Measurements from ENCODE around the gene PARN.
"Not testable (repeated sequence)": the region's sequence is repeated elsewhere in the genome, so short reads cannot be mapped to it uniquely, and the experiment has no call there.

The PARN gene

GRCh38 chr16:14572535-14572934, 57.5 kb downstream of the PARN start:
- no peak for DNase-seq

DNA sequence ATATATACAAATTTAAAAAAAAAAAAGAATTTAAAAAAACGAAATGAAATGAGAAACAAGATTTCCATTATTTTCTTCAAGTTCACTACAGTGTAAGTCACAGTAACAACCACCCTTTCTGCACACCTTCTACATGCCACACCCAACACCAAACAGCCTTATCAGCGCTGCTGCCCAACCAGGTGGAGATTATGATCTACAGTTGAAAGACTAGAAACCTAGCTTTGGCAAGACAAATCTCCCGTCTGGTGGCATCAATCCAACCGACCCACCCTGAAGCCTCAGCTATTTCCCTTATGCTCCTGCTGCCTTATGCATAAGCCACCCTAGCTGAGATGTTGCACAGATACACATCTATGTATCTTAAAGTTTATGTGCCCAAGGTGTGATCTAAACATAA, 60.8 kb downstream of the PARN start:
- no peak for DNase-seq

- DNase-seq, result no peak
These were observed 63.5 kb downstream of the PARN start for GRCh38 chr16:14566599-14566998.

GRCh38 chr16:14565688-14566025, 64.4 kb downstream of the PARN start:
- no peak for DNase-seq

GRCh38 chr16:14564861-14565687, 65.0 kb downstream of the PARN start:
- DNase-seq, result peak; percentile 96

GRCh38 chr16:14564323-14564722, 65.7 kb downstream of the PARN start:
- DNase-seq, result no peak

GRCh38 chr16:14562691-14563491, 67.2 kb downstream of the PARN start:
- peak; percentile 64 for DNase-seq

DNA sequence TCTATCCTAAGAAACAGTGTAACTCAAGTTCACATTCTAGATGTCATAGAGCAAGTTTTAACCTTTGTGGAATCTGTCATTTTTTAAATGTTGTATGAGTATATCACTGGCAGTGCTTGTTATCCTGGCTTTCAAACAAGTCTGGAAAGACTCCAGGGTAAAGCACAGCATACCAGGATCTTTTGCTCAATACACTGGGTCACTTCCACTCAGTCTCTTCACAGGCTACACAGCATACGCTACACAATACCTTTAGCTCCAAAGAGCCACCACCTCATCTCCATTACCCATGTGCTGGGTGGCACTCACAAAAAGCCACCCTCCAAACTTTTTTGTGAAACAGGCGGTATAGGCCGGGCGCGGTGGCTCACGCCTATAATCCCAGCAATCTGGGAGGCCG, 69.5 kb downstream of the PARN start:
- no peak for DNase-seq

DNA sequence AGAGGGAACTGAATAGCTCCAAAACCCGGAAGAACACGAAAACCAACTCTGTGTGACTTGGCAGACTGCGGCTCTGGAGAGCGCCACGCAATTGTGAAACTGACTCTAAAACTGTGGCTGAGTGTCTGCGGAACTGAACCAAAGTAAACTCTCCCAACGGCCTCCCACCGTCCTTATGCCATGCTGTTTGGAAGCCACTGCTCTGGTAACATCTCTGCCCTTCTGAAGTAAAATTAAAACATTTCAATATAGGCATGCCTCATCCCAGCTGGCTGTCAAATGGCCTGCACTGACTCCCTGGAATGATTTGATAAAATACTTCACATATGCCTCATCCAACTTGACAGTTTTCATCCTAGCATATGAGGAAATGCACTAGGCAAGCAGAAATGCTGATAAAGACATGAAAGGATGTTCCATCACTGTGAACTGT, 70.2 kb downstream of the PARN start:
- no peak for DNase-seq

GRCh38 chr16:14553447-14553846, 76.6 kb downstream of the PARN start:
- no peak for DNase-seq

GRCh38 chr16:14549789-14550153, 80.3 kb downstream of the PARN start:
- peak; percentile 83 for DNase-seq

DNA sequence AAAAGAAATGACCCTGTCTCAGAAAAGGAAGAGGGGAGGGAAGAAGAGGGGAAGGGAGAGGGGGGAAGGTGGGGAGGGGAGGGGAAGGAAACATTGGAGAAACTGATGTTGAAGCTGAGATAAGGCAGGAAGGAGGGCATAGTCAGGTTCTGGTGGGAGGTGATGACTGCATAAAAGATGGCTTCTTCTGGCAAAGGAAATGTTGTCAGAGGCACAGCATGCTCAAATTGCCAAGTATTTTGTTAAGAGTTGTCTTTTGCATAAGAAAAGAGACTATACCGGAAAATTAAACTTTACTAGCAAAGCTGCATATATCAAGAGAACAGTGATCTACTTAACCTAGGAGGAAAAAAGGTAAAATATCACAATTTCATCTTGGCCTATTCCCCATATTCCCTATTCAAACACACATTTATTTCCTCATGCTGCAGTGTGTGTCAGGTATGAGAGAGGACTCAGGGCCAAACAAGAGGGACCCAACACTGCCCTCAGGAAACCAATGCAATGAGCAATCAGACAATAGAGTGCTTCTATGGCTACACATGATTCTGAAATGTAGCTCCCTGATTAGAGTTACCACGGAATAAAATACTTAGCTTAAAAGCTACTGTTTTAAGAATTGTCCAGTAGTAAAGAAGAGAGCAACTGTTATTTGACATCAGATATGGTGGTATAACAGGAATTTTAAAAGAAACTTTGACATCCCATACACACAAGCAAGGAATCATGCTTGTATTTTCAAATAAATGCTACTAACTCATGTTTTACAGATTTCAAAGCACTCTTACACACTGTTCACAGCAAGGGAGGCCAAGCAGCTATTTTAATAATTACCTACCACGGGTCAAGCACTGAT, 80.9 kb downstream of the PARN start:
- no peak for DNase-seq

DNA sequence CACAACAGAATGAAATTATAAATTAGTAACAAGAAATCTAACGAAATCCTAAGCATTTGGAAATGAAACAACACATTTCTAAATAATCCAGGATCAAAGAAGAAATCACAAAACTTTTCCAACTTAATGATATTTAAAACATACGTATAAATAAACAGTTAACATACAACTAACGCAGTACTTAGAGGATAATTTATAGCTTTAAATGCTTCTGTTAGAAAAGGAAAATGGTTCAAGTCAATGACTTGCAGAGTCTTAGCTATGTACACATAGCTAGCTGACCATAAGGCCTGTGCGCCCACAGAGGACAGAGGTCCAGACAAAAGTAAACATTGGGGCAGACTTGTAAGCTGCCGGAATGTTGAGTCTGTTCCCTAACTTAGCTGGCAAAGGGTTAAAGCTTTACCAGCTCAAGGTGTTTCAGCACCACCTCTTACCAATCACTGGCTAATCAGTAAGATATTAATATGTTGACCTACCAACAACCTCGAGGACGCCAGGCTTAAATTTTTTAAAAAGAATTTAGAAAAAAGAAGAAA, 84.6 kb downstream of the PARN start:
- DNase-seq, result no peak

DNA sequence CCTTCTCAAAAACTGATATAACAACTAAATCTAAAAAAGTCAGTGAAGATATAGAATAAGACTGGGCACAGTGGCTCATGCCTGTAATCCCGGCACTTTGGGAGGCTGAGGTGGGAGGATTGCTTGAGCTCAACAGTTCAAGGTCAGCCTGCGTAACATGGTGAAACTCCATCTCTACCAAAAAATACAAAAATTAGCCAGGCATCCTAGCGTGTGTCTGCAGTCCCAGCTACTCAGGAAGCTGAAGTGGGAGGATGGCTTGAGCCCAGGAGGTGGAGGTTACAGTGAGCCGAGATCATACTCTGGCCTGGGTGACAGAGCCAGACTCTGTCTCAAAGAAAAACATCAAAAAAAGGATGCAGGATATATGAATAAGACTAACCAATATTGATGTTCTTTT, 85.2 kb downstream of the PARN start:
- DNase-seq, result not testable (repeated sequence)

DNA sequence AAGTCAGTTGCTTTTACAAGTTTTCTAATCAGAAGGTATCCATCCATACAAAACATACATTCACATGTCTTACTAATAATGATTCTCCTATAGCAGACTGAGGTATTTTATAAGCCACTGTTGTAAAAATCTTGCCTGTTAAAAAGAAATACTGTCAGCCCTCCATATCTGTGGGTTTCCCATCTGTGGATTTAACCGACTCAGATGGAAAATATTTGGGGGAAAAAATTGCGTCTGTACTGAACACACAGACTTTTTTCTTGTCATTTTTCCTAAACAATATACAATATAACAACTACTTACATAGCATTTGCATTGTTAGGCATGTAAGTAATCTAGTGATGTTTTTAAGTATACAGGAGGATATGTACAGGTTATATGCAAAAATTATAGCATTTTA, 90.4 kb downstream of the PARN start:
- no peak for DNase-seq

GRCh38 chr16:14539156-14539555, 90.9 kb downstream of the PARN start:
- DNase-seq, result no peak

- DNase-seq, result no peak
These were observed 91.5 kb downstream of the PARN start for GRCh38 chr16:14538604-14539003.

DNA sequence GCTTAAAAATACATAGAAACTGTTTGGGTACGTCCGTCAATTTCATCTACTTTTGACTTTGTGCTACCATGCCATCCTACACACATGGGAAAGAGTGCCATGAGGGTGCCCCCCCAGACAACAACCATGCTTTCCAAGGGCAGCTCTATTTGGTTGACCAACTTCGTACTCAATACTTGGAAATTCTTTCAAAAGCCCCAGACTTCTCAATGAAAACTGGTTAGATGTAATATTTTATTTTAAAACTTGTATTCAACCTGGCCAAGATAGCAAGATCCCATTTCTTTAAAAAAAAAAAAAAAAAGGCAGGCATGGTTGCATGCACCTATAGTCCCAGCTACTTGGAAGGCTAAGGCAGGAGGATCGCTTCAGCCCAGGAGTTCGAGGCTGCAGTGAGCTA, 98.4 kb downstream of the PARN start:
- DNase-seq, result no peak

DNA sequence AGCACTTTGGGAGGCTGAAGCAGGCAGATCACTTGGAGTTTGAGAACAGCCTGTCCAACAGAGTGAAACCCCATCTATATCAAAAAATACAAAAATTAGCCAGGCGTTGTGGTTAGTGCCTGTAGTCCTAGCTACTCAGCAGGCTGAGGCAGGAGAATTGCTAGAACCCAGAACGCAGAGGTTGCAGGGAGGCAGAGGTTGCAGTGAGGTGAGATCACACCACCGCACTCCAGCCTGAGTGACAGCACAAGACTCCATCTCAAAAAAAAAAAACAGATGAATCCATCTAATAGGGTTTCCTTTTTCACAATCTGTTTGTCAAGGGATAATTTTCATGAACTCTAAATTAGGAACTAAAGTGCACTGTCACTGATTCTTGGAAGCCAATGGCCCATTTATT, 99.0 kb downstream of the PARN start:
- no peak for DNase-seq

GRCh38 chr16:14530046-14530445, 100.0 kb downstream of the PARN start:
- no peak for DNase-seq

GRCh38 chr16:14529010-14529669, 100.9 kb downstream of the PARN start:
- DNase-seq, result peak; percentile 38

DNA sequence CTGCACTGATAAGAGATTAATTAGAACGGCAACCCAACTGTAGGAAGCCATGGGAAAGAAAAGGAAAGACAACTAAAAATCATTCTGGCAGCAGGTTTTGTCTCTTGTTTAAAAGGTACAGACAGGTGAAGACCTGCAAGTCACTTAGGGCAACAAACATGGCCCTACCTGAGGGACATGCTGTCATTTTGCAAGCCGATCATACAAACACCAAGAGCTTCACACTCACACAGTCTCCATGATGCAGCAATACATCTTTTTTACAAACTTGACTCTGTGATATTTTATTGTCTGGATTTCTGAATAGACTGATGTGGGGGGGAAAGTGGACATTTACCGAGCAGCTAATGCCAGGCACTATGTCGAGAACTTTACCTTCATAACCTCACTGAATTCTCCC, 101.8 kb downstream of the PARN start:
- DNase-seq, result no peak
